Transverse colon (tissue), 4 donors: Measurements from ENCODE around the gene CDH13. TPM values are rescaled to one million over a fixed set of nuclear protein-coding genes. Genes with fewer than 3 reads are reported as not detected.

Source experiments
- DNase-seq: peaks from one replicate; pipeline ENCODE4 v3.0.0-alpha.2; 2019
- H3K27ac ChIP-seq, 4 donors: fragments of 200-600 bp; sonication (generic); 2 replicates each; pipeline ENCODE4 v1.5.1; 2016 to 2018; ENCODE audit warnings: inconsistent platforms in 4 of 4
- H3K27me3 ChIP-seq: fragments of 200-600 bp; sonication (generic); 2 replicates; pipeline ENCODE4 v1.5.1; 2017; ENCODE audit warnings: inconsistent platforms
- H3K36me3 ChIP-seq, 4 donors: fragments of 200-600 bp; sonication (generic); 2 replicates each; pipeline ENCODE4 v1.5.1; 2017 to 2019; ENCODE audit warnings: inconsistent platforms in 4 of 4
- H3K4me1 ChIP-seq, 4 donors: fragments of 200-600 bp; sonication (generic); 2 replicates each; pipeline ENCODE4 v1.5.1; 2017 to 2020; ENCODE audit warnings: inconsistent platforms in 4 of 4
- H3K4me3 ChIP-seq, 4 donors: fragments of 200-600 bp; sonication (generic); 1 replicate in 1 of 4; 2 replicates in 3 of 4; pipeline versions ENCODE4 v1.5.1 to v1.6.1; 2017 to 2019; ENCODE audit warnings: inconsistent platforms in 4 of 4
- H3K9me3 ChIP-seq, 2 donors: fragments of 200-600 bp; sonication (generic); 2 replicates each; pipeline ENCODE4 v1.5.1; 2017 to 2019; ENCODE audit warnings: inconsistent platforms in 2 of 2
- EP300 ChIP-seq: sonication (generic); formaldehyde crosslinking; IDR thresholded peaks from one replicate; pipeline ENCODE4 v1.6.1; 2017; ENCODE audit warnings: antibody characterized with exemption, low read depth
- POLR2A ChIP-seq: fragments of 450-650 bp; IDR thresholded peaks from one replicate; pipeline ENCODE4 v1.6.1; 2016; ENCODE audit warnings: antibody characterized with exemption, mild to moderate bottlenecking, moderate library complexity
- POLR2AphosphoS5 ChIP-seq, 3 donors: sonication (generic); formaldehyde crosslinking; IDR thresholded peaks; one replicate each; pipeline ENCODE4 v1.6.1; 2016; ENCODE audit warnings: antibody characterized with exemption in 3 of 3
- WGBS, 2 donors: methylation state at CpG; one replicate each; pipeline ENCODE4 v1.1.5; 2018; ENCODE audit warnings: low coverage in 1 of 2; 5-methylcytosine and 5-hydroxymethylcytosine counted together
- in situ Hi-C, 4 donors: fragments of 200-750 bp; cut with MboI; loops; one replicate each; pipeline versions ENCODE4 v1.15.0 to v1.15.1; 2017; ENCODE audit warnings: low sequenced_read_pairs in 3 of 4, low pct_ligation_motif_present in 1 of 4, low pct_unique_long_range_greater_than_20kb in 1 of 4
- intact Hi-C: fragments of 100-400 bp; cut with DNase I; formaldehyde crosslinking; loops from one replicate; pipeline ENCODE4 v1.15.1; 2023; ENCODE audit warnings: low total_unique reads
- total RNA-seq, 4 donors: library from RNA; depleted of rRNA; stranded (reverse); fragments of >200 nt; gene quantifications; one replicate each; pipeline ENCODE4 v1.1.0, GENCODE V29; 2016
- TF ChIP-seq, protein P1 (sequence below), 5 experiments: fragments of 200-600 bp in 3 of 5; fragments of 450-650 bp in 2 of 5; sonication (generic) in 3 of 5; IDR thresholded peaks; 1 replicate in 2 of 5; 2 replicates in 3 of 5; pipeline ENCODE4 v1.5.1; 2016 to 2017; ENCODE audit warnings: antibody characterized with exemption in 5 of 5, inconsistent platforms in 3 of 5, mild to moderate bottlenecking in 2 of 5, moderate library complexity in 1 of 5

CDH13 gene
- total RNA-seq, 4 donors from 2014 or later = 3.8 to 28.1 (median 5.8) TPM

DNA sequence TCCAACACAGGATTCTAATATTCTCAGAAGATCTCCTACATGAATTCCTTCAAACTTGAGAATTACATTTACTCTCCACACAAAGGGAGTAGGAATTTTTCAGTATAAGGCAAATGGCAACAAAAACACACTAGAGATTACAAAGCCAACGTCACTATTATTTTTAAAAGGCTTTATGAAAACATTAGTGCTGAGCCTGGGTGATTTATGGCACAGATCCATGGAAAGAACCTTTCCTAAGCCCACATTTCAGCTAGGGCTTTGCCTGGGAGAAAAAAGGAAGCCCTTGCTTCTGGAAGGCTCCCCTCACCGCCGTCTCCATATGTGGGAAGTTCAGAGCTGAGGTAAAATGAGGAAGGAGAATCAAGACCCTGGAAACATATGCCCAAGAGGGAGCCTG lies 681.6 kb downstream of the CDH13 start:
- intact Hi-C loops = no loop called here

DNA sequence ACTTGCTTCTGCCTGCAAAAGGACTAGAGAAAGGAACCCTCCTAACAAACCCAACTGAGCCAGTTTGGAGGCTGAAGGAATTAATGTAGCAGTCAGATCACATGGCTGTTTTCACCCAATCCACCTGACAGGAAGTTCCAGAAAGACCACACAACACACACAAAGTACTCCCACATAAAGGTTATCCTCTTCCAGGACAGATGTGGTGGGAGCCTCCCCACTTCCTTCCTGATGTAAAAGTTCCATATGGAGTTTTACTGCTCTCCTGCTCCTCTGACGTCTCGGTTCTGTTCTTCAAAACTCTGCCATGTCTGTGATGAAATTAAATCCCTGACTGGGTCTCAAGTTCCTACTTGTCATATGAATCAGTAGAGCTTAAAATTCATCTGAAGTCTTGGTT lies 684.0 kb downstream of the CDH13 start:
- no peak overlapping the region for H3K27ac ChIP-seq
- intact Hi-C loops (no loop called here), in situ Hi-C loops (loop anchor here in 1 of 4 donors (25.0 kb wide), 1 partner anchor 99 kb away; no protein-coding TSS in a partner anchor)
- TF ChIP-seq EP300 = no peak
- H3K4me3 ChIP-seq = no peak overlapping the region
- WGBS, 2 donors = 63% methylated on average over 2 of the region's 2 CpGs; no CpG with 5 or more reads in 1 of the 2 donors
- H3K27me3 ChIP-seq = no peaks in the 10 kb centered on the region
- no peaks in the 10 kb centered on the region for H3K36me3 ChIP-seq
- no peaks in the 10 kb centered on the region for H3K9me3 ChIP-seq
- no peaks in the 10 kb centered on the region for H3K4me1 ChIP-seq
- DNase-seq = no peak

More for the DNA sequence above, 681.6 kb downstream of the CDH13 start:
- H3K27ac ChIP-seq = no peak overlapping the region
- no peaks in the 10 kb centered on the region for H3K36me3 ChIP-seq
- WGBS, 2 donors = 53 to 56% methylated on average over 3 of the region's 3 CpGs
- in situ Hi-C loops = loop anchor here in 1 of 4 donors (25.0 kb wide), 1 partner anchor 96 kb away; no protein-coding TSS in a partner anchor
- H3K27me3 ChIP-seq = no peaks in the 10 kb centered on the region
- no peaks in the 10 kb centered on the region for H3K9me3 ChIP-seq
- TF ChIP-seq POLR2AphosphoS5 (IDR thresholded peaks at IDR 0.05) = no peak
- TF ChIP-seq, protein P1, sequence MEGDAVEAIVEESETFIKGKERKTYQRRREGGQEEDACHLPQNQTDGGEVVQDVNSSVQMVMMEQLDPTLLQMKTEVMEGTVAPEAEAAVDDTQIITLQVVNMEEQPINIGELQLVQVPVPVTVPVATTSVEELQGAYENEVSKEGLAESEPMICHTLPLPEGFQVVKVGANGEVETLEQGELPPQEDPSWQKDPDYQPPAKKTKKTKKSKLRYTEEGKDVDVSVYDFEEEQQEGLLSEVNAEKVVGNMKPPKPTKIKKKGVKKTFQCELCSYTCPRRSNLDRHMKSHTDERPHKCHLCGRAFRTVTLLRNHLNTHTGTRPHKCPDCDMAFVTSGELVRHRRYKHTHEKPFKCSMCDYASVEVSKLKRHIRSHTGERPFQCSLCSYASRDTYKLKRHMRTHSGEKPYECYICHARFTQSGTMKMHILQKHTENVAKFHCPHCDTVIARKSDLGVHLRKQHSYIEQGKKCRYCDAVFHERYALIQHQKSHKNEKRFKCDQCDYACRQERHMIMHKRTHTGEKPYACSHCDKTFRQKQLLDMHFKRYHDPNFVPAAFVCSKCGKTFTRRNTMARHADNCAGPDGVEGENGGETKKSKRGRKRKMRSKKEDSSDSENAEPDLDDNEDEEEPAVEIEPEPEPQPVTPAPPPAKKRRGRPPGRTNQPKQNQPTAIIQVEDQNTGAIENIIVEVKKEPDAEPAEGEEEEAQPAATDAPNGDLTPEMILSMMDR (IDR thresholded peaks at IDR 0.05) = no peak
- TF ChIP-seq POLR2A = no peak
- no peak for TF ChIP-seq EP300
- no peak overlapping the region for H3K4me3 ChIP-seq
- no peak for DNase-seq
- no peaks in the 10 kb centered on the region for H3K4me1 ChIP-seq

DNA sequence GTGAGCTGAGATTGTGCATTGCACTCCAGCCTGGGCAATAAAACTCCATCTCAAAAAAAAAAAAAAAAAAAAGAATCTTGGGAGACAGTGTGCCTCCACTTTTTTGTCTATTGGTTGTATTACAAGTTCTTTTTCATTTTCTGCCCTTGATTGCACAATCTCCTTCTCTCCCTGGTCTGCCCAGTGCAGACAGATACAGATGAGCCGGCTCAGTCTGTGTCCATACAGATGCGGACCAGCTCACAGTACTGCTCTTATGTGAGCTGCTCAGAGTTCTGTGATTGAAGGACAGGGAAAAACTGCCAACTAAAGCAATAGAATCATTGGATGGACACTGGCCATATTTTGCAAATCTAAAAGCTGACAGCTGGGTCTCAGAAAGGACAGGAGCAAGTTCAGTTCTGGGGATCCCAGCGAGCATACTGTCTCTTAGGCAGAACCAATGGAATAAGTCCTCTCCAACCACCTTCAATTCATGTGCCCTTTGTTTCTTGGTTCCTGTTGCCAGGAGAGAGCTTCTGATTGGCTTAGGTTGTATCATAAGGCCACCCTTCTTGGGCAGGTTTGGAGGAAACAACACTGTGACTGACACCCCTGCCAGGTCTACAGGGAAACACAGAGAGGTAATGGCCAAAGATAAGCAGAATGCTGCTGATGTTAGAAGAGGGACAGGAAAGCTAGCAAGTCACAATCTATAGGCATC lies 685.4 kb downstream of the CDH13 start:
- no peak for DNase-seq
- WGBS, 2 donors = 85% methylated on average over 3 of the region's 3 CpGs; no CpG with 5 or more reads in 1 of the 2 donors
- H3K27ac ChIP-seq = no peak overlapping the region
- intact Hi-C loops = no loop called here
- H3K4me1 ChIP-seq = no peaks in the 10 kb centered on the region
- no peaks in the 10 kb centered on the region for H3K9me3 ChIP-seq
- H3K36me3 ChIP-seq = no peaks in the 10 kb centered on the region
- in situ Hi-C loops = loop anchor here in 1 of 4 donors (25.0 kb wide), 1 partner anchor 100 kb away; no protein-coding TSS in a partner anchor
- no peak for TF ChIP-seq POLR2AphosphoS5 (IDR thresholded peaks at IDR 0.05)
- TF ChIP-seq, protein P1 (IDR thresholded peaks at IDR 0.05) = no peak
- H3K4me3 ChIP-seq = no peak overlapping the region
- no peaks in the 10 kb centered on the region for H3K27me3 ChIP-seq

DNA sequence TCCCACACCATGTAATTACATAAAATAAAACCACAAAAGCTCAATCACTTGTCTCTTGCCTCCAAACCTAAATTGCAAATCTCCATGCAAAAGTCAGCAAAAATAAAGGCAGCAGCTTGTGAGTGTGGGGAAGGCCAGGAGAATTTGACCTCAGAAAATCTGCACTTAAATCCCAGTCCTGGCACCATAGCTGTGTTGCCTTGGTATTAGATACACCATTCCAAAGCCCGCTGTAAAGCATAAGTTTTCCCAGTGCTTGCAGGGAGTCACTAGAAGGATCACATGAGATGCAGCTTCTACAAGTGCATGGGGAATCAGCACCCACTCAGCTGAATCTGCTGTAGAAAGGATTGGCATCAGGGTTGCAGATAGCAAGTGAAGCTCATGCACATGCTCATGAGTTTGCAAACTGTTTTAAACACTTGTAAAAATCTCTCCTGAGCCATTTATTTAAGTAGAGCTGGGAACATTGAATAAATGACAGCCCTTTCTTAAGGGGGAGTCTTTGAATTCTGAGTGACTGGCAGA lies 686.0 kb downstream of the CDH13 start:
- in situ Hi-C loops = loop anchor here in 1 of 4 donors (25.0 kb wide), 1 partner anchor 100 kb away; no protein-coding TSS in a partner anchor

More for the DNA sequence above, 686.0 kb downstream of the CDH13 start:
- H3K36me3 ChIP-seq = no peaks in the 10 kb centered on the region
- intact Hi-C loops = no loop called here
- no peak overlapping the region for H3K27ac ChIP-seq
- H3K27me3 ChIP-seq = no peaks in the 10 kb centered on the region
- no peak for DNase-seq
- no peaks in the 10 kb centered on the region for H3K4me1 ChIP-seq
- WGBS, 2 donors = 89% methylated on average over 1 of the region's 1 CpG; no CpG with 5 or more reads in 1 of the 2 donors
- no peak overlapping the region for H3K4me3 ChIP-seq
- TF ChIP-seq POLR2AphosphoS5 (IDR thresholded peaks at IDR 0.05) (no peak), POLR2A (no peak), EP300 (no peak)
- TF ChIP-seq, protein P1 (IDR thresholded peaks at IDR 0.05) = no peak
- H3K9me3 ChIP-seq = no peaks in the 10 kb centered on the region
